Retina (tissue), 1 donor: ENCODE data around the gene TMEM254.
A peak's percentile ranks its signal among the peaks of the same experiment; 100 is the strongest.
"Not testable (repeated sequence)": the region's sequence is repeated elsewhere in the genome, so short reads cannot be mapped to it uniquely, and the experiment has no call there.

Source experiments
- DNase-seq: peaks from one replicate; pipeline ENCODE4 v3.0.0-alpha.2; 2016

TMEM254 gene

GRCh38 chr10:80078448-80079311, at the start of gene TMEM254:
Gene TMEM254, plus strand, starts transcription at chr10:80078665. Its CDS starts 35 bp downstream, at chr10:80078700.
- peak; percentile 97 for DNase-seq

- DNase-seq: peak; percentile 5
Observed at GRCh38 chr10:80029205-80029604, 49.3 kb upstream of the TMEM254 start.

- not testable (repeated sequence) for DNase-seq
Observed at GRCh38 chr10:80029865-80030264, 48.6 kb upstream of the TMEM254 start.

- DNase-seq: no peak
Observed at GRCh38 chr10:80032503-80032902, 46.0 kb upstream of the TMEM254 start.

- not testable (repeated sequence) for DNase-seq
Observed at GRCh38 chr10:80034766-80035165, 43.7 kb upstream of the TMEM254 start.

GRCh38 chr10:80035430-80035829, 43.0 kb upstream of the TMEM254 start:
- not testable (repeated sequence) for DNase-seq

- DNase-seq: not testable (repeated sequence)
Observed at GRCh38 chr10:80036921-80037500, 41.5 kb upstream of the TMEM254 start.

DNA sequence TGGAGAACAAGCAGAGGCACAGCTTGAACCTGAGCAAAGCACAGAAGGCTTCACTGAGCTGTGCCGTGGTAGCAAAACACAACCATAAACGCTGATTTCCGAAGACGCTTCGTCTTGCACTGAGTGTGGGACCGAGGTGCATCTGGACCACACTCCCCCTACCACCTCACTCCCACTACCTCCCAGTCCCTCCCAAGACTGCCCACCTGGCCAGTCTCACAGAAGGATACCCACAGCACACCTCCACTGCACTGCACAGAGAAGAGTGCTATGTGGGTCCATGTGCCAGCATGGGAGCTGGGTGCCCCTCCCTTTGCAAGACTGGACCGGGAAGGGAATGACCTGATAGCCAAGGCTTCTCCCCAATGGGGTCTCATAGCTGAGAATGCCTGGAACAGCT, 40.2 kb upstream of the TMEM254 start:
- not testable (repeated sequence) for DNase-seq

- DNase-seq: no peak
Observed at GRCh38 chr10:80041162-80041561, 37.3 kb upstream of the TMEM254 start.

- DNase-seq: not testable (repeated sequence)
Observed at GRCh38 chr10:80044935-80045334, 33.5 kb upstream of the TMEM254 start.

DNA sequence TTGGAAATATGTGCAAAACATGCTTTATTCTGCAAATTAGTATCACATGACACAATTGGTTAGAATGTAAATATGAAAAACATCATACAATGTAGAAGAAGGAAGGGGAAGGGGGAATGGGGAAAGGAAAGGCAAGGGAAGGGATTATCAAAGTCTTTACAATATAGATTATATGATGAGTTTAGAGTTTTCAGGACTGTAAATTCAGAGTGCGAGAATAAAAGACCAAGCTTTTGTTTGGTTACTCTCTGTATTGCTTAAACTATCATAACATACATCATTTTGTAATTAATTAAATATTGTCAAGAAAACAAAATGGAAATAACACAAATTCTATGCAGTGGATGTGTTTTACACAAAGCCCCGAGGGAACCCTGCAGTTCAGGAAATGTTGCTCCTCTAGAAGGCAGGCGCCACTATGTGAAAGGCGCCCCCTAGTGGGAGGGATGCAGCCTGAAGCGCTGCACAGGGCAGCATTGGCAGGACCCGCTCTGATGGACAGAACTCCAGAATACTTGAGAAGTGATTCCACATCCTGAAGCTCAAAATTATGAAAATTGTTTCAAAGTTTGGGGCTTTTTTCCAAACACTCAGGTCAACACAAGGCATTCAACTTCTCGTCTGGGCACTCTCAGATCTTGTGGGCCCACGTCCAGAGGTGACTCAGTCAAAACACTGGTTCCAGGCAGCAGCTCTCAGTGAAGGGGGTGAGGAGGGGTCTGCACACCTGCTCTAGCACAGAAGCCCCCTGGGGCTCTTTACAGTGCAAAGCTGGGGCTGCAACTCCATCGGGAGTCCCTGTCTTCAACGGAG, 31.6 kb upstream of the TMEM254 start:
- DNase-seq: peak; percentile 56

DNA sequence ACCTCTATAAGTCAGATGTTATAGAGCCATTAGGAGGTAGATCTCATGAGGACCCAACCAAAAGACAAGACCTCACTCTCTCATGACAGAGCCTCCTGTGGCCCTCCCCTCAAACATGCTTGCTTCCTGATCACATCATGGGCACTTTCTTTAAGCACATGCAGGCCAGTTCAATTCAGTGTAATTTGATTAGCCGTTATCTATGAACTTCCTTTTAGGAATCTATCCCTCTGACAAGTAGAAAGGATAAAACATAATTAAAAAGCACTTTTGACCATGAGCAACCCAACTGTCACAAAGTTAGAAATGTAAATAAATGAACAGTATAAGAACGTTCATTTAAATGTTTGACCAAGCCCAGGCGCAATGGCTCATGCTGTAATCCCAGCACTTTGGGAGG, 27.7 kb upstream of the TMEM254 start:
- DNase-seq: no peak

- DNase-seq: no peak
Observed at GRCh38 chr10:80051993-80052392, 26.5 kb upstream of the TMEM254 start.

GRCh38 chr10:80055760-80056159, 22.7 kb upstream of the TMEM254 start:
- DNase-seq: no peak

DNA sequence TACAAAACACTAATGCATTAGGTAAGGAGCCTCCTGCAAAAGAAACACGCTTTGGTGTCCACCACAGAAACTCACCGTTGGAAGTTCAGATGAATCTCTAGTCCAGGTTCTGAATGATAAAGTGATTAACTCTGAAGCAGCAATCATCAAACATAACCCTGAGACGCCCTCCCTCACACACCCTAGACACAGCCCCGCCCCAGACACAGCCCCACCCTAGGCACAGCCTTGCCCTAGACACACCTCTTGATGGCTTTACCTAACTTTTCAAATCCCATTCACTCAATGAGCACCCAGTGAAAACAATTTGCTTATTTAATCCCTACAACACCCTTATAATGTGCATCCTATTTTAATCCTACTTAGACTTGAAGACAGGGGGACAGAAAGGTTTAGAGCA, 21.3 kb upstream of the TMEM254 start:
- no peak for DNase-seq

DNA sequence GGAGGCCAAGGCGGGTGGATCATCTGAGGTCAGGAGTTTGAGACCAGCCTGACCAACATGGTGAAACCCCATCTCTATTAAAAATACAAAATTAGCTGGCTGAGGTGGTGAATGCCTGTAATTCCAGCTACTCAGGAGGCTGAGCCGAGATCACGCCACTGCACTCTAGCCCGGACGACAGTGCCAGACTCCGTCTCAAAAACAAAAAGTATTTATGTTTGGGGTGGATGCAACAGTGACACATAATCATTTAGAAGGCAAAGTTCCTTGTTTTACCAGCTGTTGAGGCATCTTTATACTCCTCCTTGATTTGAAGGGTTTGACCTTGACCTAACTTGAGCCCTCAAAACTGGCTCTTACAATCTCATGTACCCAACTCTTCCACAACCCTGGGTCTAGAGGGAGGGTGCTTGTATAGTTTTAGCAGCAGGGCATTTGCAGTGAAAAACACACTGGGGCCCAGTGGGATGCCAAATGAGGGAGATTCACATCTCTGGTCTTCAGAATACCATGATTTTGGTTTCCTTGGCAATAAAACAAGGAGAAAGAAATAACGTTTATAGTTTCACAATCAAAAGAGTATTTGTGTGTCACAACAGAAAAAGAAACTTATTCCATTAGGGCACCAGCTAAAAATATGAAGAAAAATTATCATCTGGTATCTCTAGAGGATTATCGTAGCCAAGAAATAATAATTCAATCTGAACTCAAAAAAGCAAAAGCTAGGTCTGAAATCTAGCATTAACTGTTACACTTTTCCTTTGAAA, 14.2 kb upstream of the TMEM254 start:
- no peak for DNase-seq

DNA sequence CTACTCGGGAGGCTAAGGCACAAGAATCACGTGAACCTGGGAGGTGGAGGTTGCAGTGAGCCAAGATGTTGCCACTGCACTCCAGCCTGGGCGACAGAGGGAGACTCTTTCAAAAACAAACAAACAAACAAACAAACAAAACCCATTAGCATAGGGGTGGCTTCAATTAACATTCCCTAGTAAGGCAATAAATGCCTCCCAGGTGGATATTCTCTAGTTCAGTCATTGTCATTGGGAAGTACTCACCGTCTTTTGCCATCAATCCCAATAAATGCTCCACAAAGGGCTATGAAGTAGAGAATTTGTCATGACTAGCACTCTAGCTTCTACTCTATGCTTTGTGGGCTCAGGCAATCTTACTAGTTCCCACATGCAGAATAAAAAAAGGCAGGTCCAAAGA, 11.7 kb upstream of the TMEM254 start:
- no peak for DNase-seq

DNA sequence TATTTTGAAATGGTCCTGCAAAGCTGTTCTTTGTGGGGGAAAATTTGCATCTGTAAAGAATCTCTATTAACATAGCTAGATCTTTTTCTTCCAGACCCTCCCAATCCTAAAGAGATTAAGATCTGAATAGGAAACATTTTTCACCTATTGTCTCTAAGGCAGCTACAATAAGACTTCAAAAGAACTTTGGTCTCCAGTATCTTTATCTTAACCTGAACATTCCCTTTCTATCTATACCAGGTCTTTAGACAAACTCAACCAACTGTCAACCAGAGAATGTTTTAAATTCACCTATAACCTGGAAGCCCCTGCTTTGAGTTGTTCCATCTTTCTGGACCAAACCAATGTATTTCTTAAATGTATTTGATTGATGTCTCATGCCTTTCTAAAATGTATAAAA, 10.6 kb upstream of the TMEM254 start:
- DNase-seq: not testable (repeated sequence)

DNA sequence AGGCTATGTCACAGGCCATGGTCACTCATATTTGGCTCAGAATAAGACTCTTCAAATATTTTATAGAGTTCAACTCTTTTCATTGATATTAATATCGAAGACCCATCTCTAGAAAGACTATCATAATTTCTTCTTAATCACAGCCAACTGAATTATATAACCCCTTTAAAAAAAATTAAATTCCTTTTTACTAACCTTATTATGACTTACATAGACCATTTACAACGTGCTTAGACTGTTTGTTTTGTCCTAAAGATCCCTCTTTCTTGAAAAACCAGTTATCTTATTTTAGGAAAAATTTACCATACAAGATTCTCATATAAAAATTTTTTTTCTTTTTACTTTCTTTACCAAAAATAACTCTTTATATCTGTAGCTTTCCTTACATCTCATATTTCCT, 10.2 kb upstream of the TMEM254 start:
- DNase-seq: no peak

DNA sequence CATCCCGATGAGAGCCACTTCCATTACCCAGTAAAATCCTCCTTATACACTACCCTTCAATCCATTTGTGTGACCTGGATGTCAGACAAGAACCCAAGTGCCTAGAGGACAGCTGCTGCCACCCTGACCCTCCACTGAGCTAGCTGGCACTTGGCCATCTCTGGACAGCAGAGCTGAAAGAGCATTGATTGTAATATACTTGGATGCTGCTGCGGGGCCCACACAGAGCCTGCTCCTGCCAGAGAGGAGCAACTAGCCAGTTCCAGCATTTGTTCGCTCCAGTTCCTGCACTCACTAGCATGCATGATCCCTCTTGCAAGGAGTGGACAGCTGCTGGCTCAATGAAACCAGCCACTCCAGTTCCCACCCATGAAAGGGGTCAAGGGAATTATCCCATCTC, 8.4 kb upstream of the TMEM254 start:
- DNase-seq: peak; percentile 47

- DNase-seq: no peak
Observed at GRCh38 chr10:80072584-80072983, 5.9 kb upstream of the TMEM254 start.

GRCh38 chr10:80075781-80076180, 2.7 kb upstream of the TMEM254 start:
- no peak for DNase-seq
